Peyer's patch (tissue), 4 donors: ENCODE data around the gene CDX1. TPM values are rescaled to one million over a fixed set of nuclear protein-coding genes. Genes with fewer than 3 reads are reported as not detected.

Experiments
- DNase-seq, 3 donors: peaks; one replicate each; pipeline ENCODE4 v3.0.0-alpha.2; 2017 to 2019
- H3K27ac ChIP-seq, 4 donors: fragments of 200-600 bp; sonication (generic); one replicate each; pipeline ENCODE4 v1.5.1; 2016 to 2019
- H3K27me3 ChIP-seq, 2 donors: fragments of 200-600 bp; sonication (generic); one replicate each; pipeline ENCODE4 v1.5.1; 2019
- H3K36me3 ChIP-seq, 3 donors: fragments of 200-600 bp; sonication (generic); one replicate each; pipeline ENCODE4 v1.5.1; 2016 to 2019
- H3K4me1 ChIP-seq, 4 donors: fragments of 200-600 bp; sonication (generic); one replicate each; pipeline ENCODE4 v1.5.1; 2016 to 2019
- H3K4me3 ChIP-seq, 4 donors: fragments of 200-600 bp; sonication (generic); 1 replicate in 3 of 4; 2 replicates in 1 of 4; pipeline ENCODE4 v1.5.1; 2016 to 2019; ENCODE audit warnings: mild to moderate bottlenecking in 1 of 4
- H3K9me3 ChIP-seq, 4 donors: fragments of 200-600 bp; sonication (generic); one replicate each; pipeline ENCODE4 v1.5.1; 2016 to 2019; ENCODE audit warnings: mild to moderate bottlenecking in 1 of 4
- CTCF ChIP-seq, 6 experiments: fragments of 450-650 bp in 4 of 6; fragments of 200-600 bp in 2 of 6; sonication (generic) in 1 of 6; IDR thresholded peaks; one replicate each; pipeline ENCODE4 v1.5.1; 2017 to 2019; ENCODE audit warnings: antibody characterized with exemption in 6 of 6, mild to moderate bottlenecking in 3 of 6, moderate library complexity in 1 of 6
- POLR2A ChIP-seq, 2 donors: fragments of 450-650 bp; IDR thresholded peaks; one replicate each; pipeline ENCODE4 v1.5.1; 2017; ENCODE audit warnings: antibody characterized with exemption in 2 of 2, mild to moderate bottlenecking in 2 of 2, moderate library complexity in 2 of 2
- total RNA-seq, 4 donors: library from RNA; depleted of rRNA; stranded (reverse); fragments of >200 nt; gene quantifications; one replicate each; pipeline ENCODE4 v1.1.0, GENCODE V29; 2016

Gene CDX1
- total RNA-seq, 4 donors from 2014 or later = 177 to 429 (median 370) TPM

GRCh38 chr5:150136305-150137167, 30.0 kb upstream of the CDX1 start:
- no peak for TF ChIP-seq POLR2A (IDR thresholded peaks at IDR 0.05)
- TF ChIP-seq CTCF (IDR thresholded peaks at IDR 0.05) = no peak
- H3K4me3 ChIP-seq = no peak overlapping the region
- no peaks in the 10 kb centered on the region for H3K9me3 ChIP-seq
- no peaks in the 10 kb centered on the region for H3K27me3 ChIP-seq
- peak overlapping the region in 3 of 4 donors; percentile 52 to 84 (median 70) for H3K27ac ChIP-seq
- no peak for DNase-seq
- peaks cover 0 to 48% (median 0%) of the 10 kb centered on the region in 4 donors for H3K4me1 ChIP-seq
- no peaks in the 10 kb centered on the region for H3K36me3 ChIP-seq

GRCh38 chr5:150137168-150137957, 29.2 kb upstream of the CDX1 start:
- no peak for DNase-seq
- Histone ChIP-seq H3K27ac (peak overlapping the region; percentile 62 to 84 (median 76)), H3K4me3 (no peak overlapping the region), H3K36me3 (no peaks in the 10 kb centered on the region), H3K27me3 (no peaks in the 10 kb centered on the region), H3K4me1 (peaks cover 0 to 55% (median 0%) of the 10 kb centered on the region in 4 donors), H3K9me3 (no peaks in the 10 kb centered on the region)
- TF ChIP-seq POLR2A (IDR thresholded peaks at IDR 0.05) (no peak), CTCF (IDR thresholded peaks at IDR 0.05) (no peak)

GRCh38 chr5:150137997-150138396, 28.6 kb upstream of the CDX1 start:
- H3K36me3 ChIP-seq = no peaks in the 10 kb centered on the region
- TF ChIP-seq CTCF (IDR thresholded peaks at IDR 0.05) = no peak
- TF ChIP-seq POLR2A (IDR thresholded peaks at IDR 0.05) = no peak

GRCh38 chr5:150138551-150139265, 27.9 kb upstream of the CDX1 start:
- peaks cover 0 to 58% (median 0%) of the 10 kb centered on the region in 4 donors for H3K4me1 ChIP-seq

More at GRCh38 chr5:150137997-150138396, 28.6 kb upstream of the CDX1 start:
- no peak for DNase-seq
- Histone ChIP-seq H3K27me3 (no peaks in the 10 kb centered on the region), H3K27ac (peak overlapping the region; percentile 62 to 84 (median 76)), H3K4me1 (peaks cover 0 to 53% (median 0%) of the 10 kb centered on the region in 4 donors), H3K9me3 (no peaks in the 10 kb centered on the region), H3K4me3 (no peak overlapping the region)

More at GRCh38 chr5:150138551-150139265, 27.9 kb upstream of the CDX1 start:
- Histone ChIP-seq H3K9me3 (no peaks in the 10 kb centered on the region), H3K4me3 (peak overlapping the region in 1 of 4 donors; percentile 11), H3K27ac (peak overlapping the region; percentile 62 to 84 (median 76)), H3K36me3 (no peaks in the 10 kb centered on the region), H3K27me3 (no peaks in the 10 kb centered on the region)
- no peak for DNase-seq
- TF ChIP-seq CTCF (IDR thresholded peaks at IDR 0.05) = no peak
- no peak for TF ChIP-seq POLR2A (IDR thresholded peaks at IDR 0.05)
